H9 (cell line): ENCODE data around the gene WNT7B. TPM values are rescaled to one million over a fixed set of nuclear protein-coding genes. Genes with fewer than 3 reads are reported as not detected.

Experiments
- DNase-seq: peaks from one replicate; pipeline ENCODE4 v3.0.0-alpha.2; 2017
- H2AFZ ChIP-seq: one replicate; pipeline ENCODE4 v1.6.1; 2013; ENCODE audit warnings: mild to moderate bottlenecking, low read length, control low read depth, moderate library complexity
- H2AK5ac ChIP-seq: 2 replicates; pipeline ENCODE4 v1.6.1; 2013; ENCODE audit warnings: low read length, control low read depth, mixed read lengths; ENCODE audit not compliant: insufficient read length
- H2BK120ac ChIP-seq: one replicate; pipeline ENCODE4 v1.6.1; 2013; ENCODE audit warnings: low read depth, mild to moderate bottlenecking, low read length, control low read depth, inconsistent platforms; ENCODE audit not compliant: poor library complexity, severe bottlenecking
- H2BK12ac ChIP-seq: 2 replicates; pipeline ENCODE4 v1.6.1; 2013; ENCODE audit warnings: low read length, control low read depth, mixed read lengths, low read depth; ENCODE audit not compliant: insufficient read length
- H2BK15ac ChIP-seq: 2 replicates; pipeline ENCODE4 v1.6.1; 2013; ENCODE audit warnings: low read depth, low read length, control low read depth
- H2BK20ac ChIP-seq: one replicate; pipeline ENCODE4 v1.6.1; 2013; ENCODE audit warnings: low read depth, mild to moderate bottlenecking, low read length, control low read depth, inconsistent platforms; ENCODE audit not compliant: poor library complexity, severe bottlenecking
- H2BK5ac ChIP-seq: 2 replicates; pipeline ENCODE4 v1.6.1; 2013; ENCODE audit warnings: low read length, control low read depth, mixed read lengths; ENCODE audit not compliant: insufficient read length
- H3K14ac ChIP-seq: 2 replicates; pipeline ENCODE4 v1.6.1; 2013; ENCODE audit warnings: low read length, control low read depth; ENCODE audit not compliant: insufficient read depth
- H3K18ac ChIP-seq: 2 replicates; pipeline ENCODE4 v1.6.1; 2013; ENCODE audit warnings: low read depth, mild to moderate bottlenecking, mixed read lengths, low read length, control low read depth; ENCODE audit not compliant: insufficient read length
- H3K23ac ChIP-seq: 2 replicates; pipeline ENCODE4 v1.6.1; 2013; ENCODE audit warnings: low read length, control low read depth, mixed read lengths, low read depth; ENCODE audit not compliant: insufficient read length
- H3K23me2 ChIP-seq: 2 replicates; pipeline ENCODE4 v1.6.1; 2013; ENCODE audit warnings: low read depth, mild to moderate bottlenecking, mixed read lengths, low read length, control low read depth; ENCODE audit not compliant: insufficient read length, poor library complexity, severe bottlenecking
- H3K27ac ChIP-seq: 2 replicates; pipeline ENCODE4 v1.5.1; 2013; ENCODE audit warnings: low read length, control low read depth, mixed read lengths, low read depth; ENCODE audit not compliant: insufficient read length
- H3K27me3 ChIP-seq: 2 replicates; pipeline ENCODE4 v1.6.1; 2013; ENCODE audit warnings: low read length, control low read depth, inconsistent platforms; ENCODE audit not compliant: insufficient read depth
- H3K4ac ChIP-seq: 2 replicates; pipeline ENCODE4 v1.6.1; 2013; ENCODE audit warnings: low read depth, mild to moderate bottlenecking, control low read depth, inconsistent platforms, low read length, moderate library complexity
- H3K4me1 ChIP-seq: 2 replicates; pipeline ENCODE4 v1.6.1; 2013; ENCODE audit warnings: low read length, control low read depth, inconsistent platforms; ENCODE audit not compliant: insufficient read depth
- H3K4me2 ChIP-seq: 2 replicates; pipeline ENCODE4 v1.6.1; 2013; ENCODE audit warnings: low read length, control low read depth, mixed read lengths; ENCODE audit not compliant: insufficient read length, insufficient read depth
- H3K56ac ChIP-seq: 2 replicates; pipeline ENCODE4 v1.6.1; 2013; ENCODE audit warnings: low read depth, mild to moderate bottlenecking, mixed read lengths, low read length, control low read depth; ENCODE audit not compliant: insufficient read length
- H3K79me1 ChIP-seq: 2 replicates; pipeline ENCODE4 v1.6.1; 2013; ENCODE audit warnings: low read depth, mild to moderate bottlenecking, moderate library complexity, low read length, control low read depth, inconsistent platforms; ENCODE audit not compliant: insufficient read depth, poor library complexity, severe bottlenecking
- H3K79me2 ChIP-seq: 2 replicates; pipeline ENCODE4 v1.6.1; 2013; ENCODE audit warnings: low read length, control low read depth, inconsistent platforms; ENCODE audit not compliant: insufficient read depth
- H3K9ac ChIP-seq: 2 replicates; pipeline ENCODE4 v1.6.1; 2013; ENCODE audit warnings: low read length, control low read depth, mixed read lengths; ENCODE audit not compliant: insufficient read length; ENCODE audit errors: extremely low read depth
- H3K9me3 ChIP-seq: one replicate; pipeline ENCODE4 v1.6.1; 2013; ENCODE audit warnings: low read depth, low read length, inconsistent platforms; ENCODE audit not compliant: control insufficient read depth
- H3T11ph ChIP-seq: one replicate; pipeline ENCODE4 v1.6.1; 2013; ENCODE audit warnings: mild to moderate bottlenecking, low read length, control low read depth, inconsistent platforms
- H4K20me1 ChIP-seq: one replicate; pipeline ENCODE4 v1.6.1; 2013; ENCODE audit not compliant: control insufficient read depth, insufficient read length, insufficient read depth
- H4K5ac ChIP-seq: 2 replicates; pipeline ENCODE4 v1.6.1; 2013; ENCODE audit warnings: low read depth, mild to moderate bottlenecking, mixed read lengths, low read length, control low read depth; ENCODE audit not compliant: insufficient read length
- H4K8ac ChIP-seq: replicated peaks from 2 replicates; pipeline ENCODE4 v1.6.1; 2013; ENCODE audit warnings: low read length, control low read depth, mixed read lengths, low read depth; ENCODE audit not compliant: insufficient read length
- H4K91ac ChIP-seq: 2 replicates; pipeline ENCODE4 v1.6.1; 2013; ENCODE audit warnings: low read depth, mild to moderate bottlenecking, moderate library complexity, mixed read lengths, low read length, control low read depth; ENCODE audit not compliant: insufficient read length
- H3K27ac Mint-ChIP-seq, 3 experiments: 2 replicates in 2 of 3; 3 replicates in 1 of 3; pipeline ENCODE4 v1.8.0; 2020 to 2021; ENCODE audit warnings: mixed read lengths in 3 of 3, mild to moderate bottlenecking in 1 of 3, moderate library complexity in 1 of 3
- H3K27me3 Mint-ChIP-seq: 2 replicates; pipeline ENCODE4 v1.8.0; 2021; ENCODE audit warnings: low read depth, mild to moderate bottlenecking, moderate library complexity, mixed read lengths
- H3K36me3 Mint-ChIP-seq, 3 experiments: 2 replicates in 2 of 3; 3 replicates in 1 of 3; pipeline ENCODE4 v1.8.0; 2020 to 2021; ENCODE audit warnings: low read depth in 3 of 3, mixed read lengths in 3 of 3; ENCODE audit not compliant: insufficient read depth in 1 of 3
- H3K4me1 Mint-ChIP-seq, 2 experiments: 2 replicates each; pipeline ENCODE4 v1.8.0; 2020; ENCODE audit warnings: mixed read lengths in 2 of 2
- H3K4me3 Mint-ChIP-seq, 2 experiments: 2 replicates in 1 of 2; 3 replicates in 1 of 2; pipeline ENCODE4 v1.8.0; 2020 to 2021; ENCODE audit warnings: mild to moderate bottlenecking in 2 of 2, mixed read lengths in 2 of 2, moderate library complexity in 1 of 2
- H3K9me3 Mint-ChIP-seq, 2 experiments: 2 replicates in 1 of 2; 3 replicates in 1 of 2; pipeline ENCODE4 v1.8.0; 2020; ENCODE audit warnings: mild to moderate bottlenecking in 2 of 2, mixed read lengths in 2 of 2, moderate library complexity in 1 of 2
- WGBS: extraction: QIAGEN DNeasy Blood & Tissue Kit; methylation state at CpG from one replicate; pipeline ENCODE4 v1.1.7; 2013; ENCODE audit warnings: missing lambda C conversion rate, low lambda C conversion rate, mixed read lengths; ENCODE audit not compliant: insufficient read length; ENCODE audit errors: extremely low coverage; 5-methylcytosine and 5-hydroxymethylcytosine counted together
- total RNA-seq: library from RNA; stranded (reverse); gene quantifications from 2 replicates; pipeline ENCODE4 v1.2.1, GENCODE V29; 2021
- TF ChIP-seq, protein P1 (sequence below): fragments of 200-600 bp; sonication (generic); conservative IDR thresholded peaks from 3 replicates; pipeline ENCODE4 v1.8.0; 2021; ENCODE audit warnings: antibody characterized with exemption, mild to moderate bottlenecking

Gene WNT7B
- total RNA-seq, 1 experiment from 2014 or later, result 0.09 TPM

DNA sequence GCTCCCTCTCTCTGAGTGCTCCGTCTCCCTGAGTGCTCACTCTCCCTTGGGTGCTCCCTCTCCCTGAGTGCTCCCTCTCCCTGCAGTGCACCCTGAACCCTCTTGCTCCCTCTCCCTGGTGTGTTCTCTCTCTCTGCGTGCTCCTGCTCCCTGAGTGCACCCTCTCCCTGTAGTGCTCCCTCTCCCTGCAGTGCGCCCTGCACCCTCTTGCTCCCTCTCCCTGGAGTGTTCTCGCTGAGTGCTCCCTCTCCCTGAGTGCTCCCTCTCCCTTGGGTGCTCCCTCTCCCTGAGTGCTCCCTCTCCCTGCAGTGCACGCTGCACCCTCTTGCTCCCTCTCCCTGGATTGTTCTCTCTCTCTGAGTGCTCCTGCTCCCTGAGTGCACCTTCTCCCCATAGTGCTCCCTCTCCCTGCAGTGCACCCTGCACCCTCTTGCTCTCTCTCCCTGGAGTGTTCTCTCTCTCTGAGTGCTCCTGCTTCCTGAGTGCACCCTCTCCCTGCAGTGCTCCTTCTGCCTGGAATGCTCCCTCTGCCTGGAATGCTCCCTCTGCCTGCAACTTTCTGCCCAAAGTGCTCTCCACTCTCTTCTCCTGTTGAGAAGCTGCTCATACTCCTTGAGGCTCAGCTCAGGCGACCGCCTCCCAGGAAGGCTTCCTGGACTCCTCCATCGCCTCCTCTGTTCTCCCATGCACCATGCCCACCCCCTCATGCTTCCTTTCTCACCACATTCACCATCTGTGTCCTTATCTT, 48.4 kb upstream of the WNT7B start:
- Histone ChIP-seq H3K4me2 (no peak overlapping the region), H3K18ac (no peak overlapping the region), H3K9me3 (no peaks in the 10 kb centered on the region), H2BK120ac (no peak overlapping the region), H3K4ac (no peak overlapping the region), H4K8ac (no peak overlapping the region), H3K23me2 (no peaks in the 10 kb centered on the region), H4K5ac (no peak overlapping the region), H3K9ac (no peak overlapping the region), H3K14ac (no peak overlapping the region), H3K23ac (no peak overlapping the region), H2BK5ac (no peak overlapping the region), H3K4me1 (no peaks in the 10 kb centered on the region), H2AK5ac (no peak overlapping the region), H2BK12ac (no peak overlapping the region), H3K27ac (no peak overlapping the region), H3K79me2 (no peaks in the 10 kb centered on the region), H4K91ac (no peak overlapping the region), H3T11ph (no peak overlapping the region), H2BK20ac (no peak overlapping the region), H2BK15ac (no peak overlapping the region), H3K56ac (no peak overlapping the region), H4K20me1 (no peaks in the 10 kb centered on the region), H3K79me1 (no peaks in the 10 kb centered on the region), H3K27me3 (peaks cover 16% of the 10 kb centered on the region; the same call in 1 of the 2 replicates), H2AFZ (no peak overlapping the region)
- DNase-seq, result no peak
- Mint-ChIP-seq H3K36me3 (no peaks in the 10 kb centered on the region), H3K4me3 (no peak overlapping the region; a peak in 1 of 5 replicates), H3K9me3 (peaks cover 0 to 2% of the 10 kb centered on the region in 2 experiments; a peak in 2 of 5 replicates), H3K27ac (no peak overlapping the region), H3K4me1 (peaks cover 13 to 14% of the 10 kb centered on the region in 2 experiments), H3K27me3 (peaks cover 66% of the 10 kb centered on the region)
- WGBS, result no CpG with 5 or more reads among the region's 8 CpGs
- TF ChIP-seq, protein P1, sequence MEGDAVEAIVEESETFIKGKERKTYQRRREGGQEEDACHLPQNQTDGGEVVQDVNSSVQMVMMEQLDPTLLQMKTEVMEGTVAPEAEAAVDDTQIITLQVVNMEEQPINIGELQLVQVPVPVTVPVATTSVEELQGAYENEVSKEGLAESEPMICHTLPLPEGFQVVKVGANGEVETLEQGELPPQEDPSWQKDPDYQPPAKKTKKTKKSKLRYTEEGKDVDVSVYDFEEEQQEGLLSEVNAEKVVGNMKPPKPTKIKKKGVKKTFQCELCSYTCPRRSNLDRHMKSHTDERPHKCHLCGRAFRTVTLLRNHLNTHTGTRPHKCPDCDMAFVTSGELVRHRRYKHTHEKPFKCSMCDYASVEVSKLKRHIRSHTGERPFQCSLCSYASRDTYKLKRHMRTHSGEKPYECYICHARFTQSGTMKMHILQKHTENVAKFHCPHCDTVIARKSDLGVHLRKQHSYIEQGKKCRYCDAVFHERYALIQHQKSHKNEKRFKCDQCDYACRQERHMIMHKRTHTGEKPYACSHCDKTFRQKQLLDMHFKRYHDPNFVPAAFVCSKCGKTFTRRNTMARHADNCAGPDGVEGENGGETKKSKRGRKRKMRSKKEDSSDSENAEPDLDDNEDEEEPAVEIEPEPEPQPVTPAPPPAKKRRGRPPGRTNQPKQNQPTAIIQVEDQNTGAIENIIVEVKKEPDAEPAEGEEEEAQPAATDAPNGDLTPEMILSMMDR, result no peak
